Right lobe of liver (tissue), 6 donors: ENCODE data around the gene ZNF474. TPM values are rescaled to one million over a fixed set of nuclear protein-coding genes. Genes with fewer than 3 reads are reported as not detected.

Source experiments
- ATAC-seq, 4 donors: fragments of 200-7000 bp; cut with Tn5 transposase; one replicate each; pipeline ENCODE4 v1.9.1; 2020; ENCODE audit warnings: mild to moderate bottlenecking in 4 of 4, moderate library complexity in 4 of 4
- DNase-seq, 3 donors: peaks; one replicate each; pipeline ENCODE4 v3.0.0-alpha.2; 2020
- H3K27ac ChIP-seq, 3 donors: fragments of 200-600 bp; one replicate each; pipeline ENCODE4 v1.8.0; 2022
- H3K27me3 ChIP-seq, 2 donors: fragments of 200-600 bp; one replicate each; pipeline ENCODE4 v1.8.0; 2022
- H3K36me3 ChIP-seq, 4 donors: fragments of 200-600 bp; sonication (generic) in 1 of 4; one replicate each; pipeline versions ENCODE4 v1.5.1 to v1.8.0; 2017 to 2022; ENCODE audit warnings: control low read depth in 1 of 4
- H3K4me1 ChIP-seq, 4 donors: fragments of 200-600 bp; sonication (generic) in 1 of 4; one replicate each; pipeline versions ENCODE4 v1.5.1 to v1.8.0; 2017 to 2022; ENCODE audit warnings: control low read depth in 1 of 4
- H3K4me3 ChIP-seq, 3 donors: fragments of 200-600 bp; one replicate each; pipeline ENCODE4 v1.8.0; 2022
- H3K9me3 ChIP-seq, 4 donors: fragments of 200-600 bp; sonication (generic) in 1 of 4; one replicate each; pipeline versions ENCODE4 v1.5.1 to v1.8.0; 2017 to 2022; ENCODE audit warnings: control low read depth in 1 of 4
- CTCF ChIP-seq, 4 donors: fragments of 200-600 bp in 3 of 4; fragments of 450-650 bp in 1 of 4; IDR thresholded peaks; one replicate each; pipeline versions ENCODE4 v1.5.1 to v1.8.0; 2016 to 2022; ENCODE audit warnings: antibody characterized with exemption in 4 of 4, mild to moderate bottlenecking in 2 of 4
- POLR2A ChIP-seq: fragments of 450-650 bp; IDR thresholded peaks from one replicate; pipeline ENCODE4 v1.6.1; 2017; ENCODE audit warnings: antibody characterized with exemption, mild to moderate bottlenecking
- WGBS: methylation state at CpG from one replicate; pipeline ENCODE4 v1.1.6; 2018; ENCODE audit warnings: low coverage, low lambda C conversion rate; ENCODE audit not compliant: insufficient coverage; ENCODE audit errors: missing lambda C conversion rate; 5-methylcytosine and 5-hydroxymethylcytosine counted together
- intact Hi-C, 2 donors: fragments of 100-400 bp; cut with DNase I; formaldehyde crosslinking; loops; one replicate each; pipeline versions ENCODE4 v1.11.2 to v1.14.1; 2022
- total RNA-seq, 6 experiments: library from RNA; depleted of rRNA in 2 of 6; stranded (reverse); fragments of >200 nt in 2 of 6; fragmentation: NEBNext Ultra II Directional in 3 of 6; extraction: Animal tissue kit (Norgen Biotek cat#: 25700) in 3 of 6; gene quantifications; one replicate each; pipeline versions ENCODE4 v1.1.0 to v1.2.4, GENCODE V29; 2016 to 2023
- donor health status: DM: no; HTN: yes; CAD: no.
- donor health status: DM: no; HTN: no; CAD: no.
- donor health status: DM: no; HTN: no; CAD: no.
- donor health status: DM: no; HTN: yes; CAD: no.
- donor health status: DM: no; HTN: yes; CAD: no.

Gene ZNF474
- total RNA-seq, 6 experiments from 2014 or later = 0.12 TPM; not detected in 5

- Histone ChIP-seq H3K9me3 (no peaks in the 10 kb centered on the region), H3K36me3 (no peaks in the 10 kb centered on the region), H3K4me1 (no peaks in the 10 kb centered on the region), H3K27ac (no peak overlapping the region), H3K27me3 (no peaks in the 10 kb centered on the region), H3K4me3 (no peak overlapping the region)
- intact Hi-C loops = no loop called here
- TF ChIP-seq CTCF (IDR thresholded peaks at IDR 0.05) (no peak), POLR2A (no peak)
- DNase-seq = no peak
- 38% methylated on average over 3 of the region's 3 CpGs for WGBS
- no peak for ATAC-seq
Measured at GRCh38 chr5:122112063-122112462, 17.3 kb upstream of the ZNF474 start.

- DNase-seq = no peak
- H3K36me3 ChIP-seq = no peaks in the 10 kb centered on the region
- no peak for TF ChIP-seq CTCF (IDR thresholded peaks at IDR 0.05)
- no peak for TF ChIP-seq POLR2A
- no peak overlapping the region for H3K27ac ChIP-seq
- no peak overlapping the region for H3K4me3 ChIP-seq
- H3K4me1 ChIP-seq = no peaks in the 10 kb centered on the region
- ATAC-seq = no peak
- intact Hi-C loops = no loop called here
- H3K9me3 ChIP-seq = no peaks in the 10 kb centered on the region
- H3K27me3 ChIP-seq = no peaks in the 10 kb centered on the region
- 69% methylated on average over 4 of the region's 6 CpGs for WGBS
Measured at GRCh38 chr5:122112733-122113558, 16.4 kb upstream of the ZNF474 start.

- Histone ChIP-seq H3K27ac (no peak overlapping the region), H3K4me1 (no peaks in the 10 kb centered on the region), H3K9me3 (no peaks in the 10 kb centered on the region), H3K27me3 (no peaks in the 10 kb centered on the region), H3K36me3 (no peaks in the 10 kb centered on the region), H3K4me3 (no peak overlapping the region)
- WGBS = 78% methylated on average over 2 of the region's 2 CpGs
- no peak for TF ChIP-seq CTCF (IDR thresholded peaks at IDR 0.05)
- TF ChIP-seq POLR2A = no peak
- intact Hi-C loops = no loop called here
- DNase-seq = no peak
- ATAC-seq = no peak
Measured at GRCh38 chr5:122114501-122114900, 14.8 kb upstream of the ZNF474 start.

- H3K4me1 ChIP-seq = no peaks in the 10 kb centered on the region
- DNase-seq (no peak), ATAC-seq (no peak)
- TF ChIP-seq CTCF (IDR thresholded peaks at IDR 0.05) = no peak
- TF ChIP-seq POLR2A = no peak
- no peaks in the 10 kb centered on the region for H3K36me3 ChIP-seq
- no peak overlapping the region for H3K4me3 ChIP-seq
- H3K27me3 ChIP-seq = no peaks in the 10 kb centered on the region
- intact Hi-C loops = no loop called here
- H3K27ac ChIP-seq = no peak overlapping the region
- H3K9me3 ChIP-seq = no peaks in the 10 kb centered on the region
- WGBS = 73% methylated on average over 1 of the region's 1 CpG
Measured at GRCh38 chr5:122118356-122118948, 10.9 kb upstream of the ZNF474 start.
